Fibroblast of lung (primary cell): Measurements from ENCODE around the gene SLC5A6. TPM values are rescaled to one million over a fixed set of nuclear protein-coding genes. Genes with fewer than 3 reads are reported as not detected.

Experiments used
- DNase-seq, 2 donors: peaks; one replicate each; pipeline versions ENCODE4 v3.0.0 to v3.0.0-alpha.2; 2010; ENCODE audit warnings: low read depth in 2 of 2
- H2AFZ ChIP-seq: 2 replicates; pipeline ENCODE4 v1.5.1; 2012; ENCODE audit warnings: low read length, control low read depth, inconsistent platforms
- H3K27ac ChIP-seq: 2 replicates; pipeline ENCODE4 v1.5.1; 2011; ENCODE audit warnings: low read length, control low read depth; ENCODE audit not compliant: insufficient read depth
- H3K27me3 ChIP-seq: 2 replicates; pipeline ENCODE4 v1.5.1; 2011; ENCODE audit warnings: mild to moderate bottlenecking, low read length; ENCODE audit not compliant: control insufficient read depth, insufficient read depth
- H3K36me3 ChIP-seq: 2 replicates; pipeline ENCODE4 v1.5.1; 2011; ENCODE audit warnings: low read length; ENCODE audit not compliant: control insufficient read depth, insufficient read depth
- H3K4me1 ChIP-seq: 2 replicates; pipeline ENCODE4 v1.5.1; 2011; ENCODE audit warnings: low read length; ENCODE audit not compliant: control insufficient read depth, insufficient read depth; ENCODE audit errors: extremely low read depth
- H3K4me2 ChIP-seq: 2 replicates; pipeline ENCODE4 v1.5.1; 2011; ENCODE audit warnings: low read length, control low read depth; ENCODE audit not compliant: insufficient read depth; ENCODE audit errors: extremely low read depth
- H3K4me3 ChIP-seq, 4 experiments: fragments of 200-600 bp in 1 of 4; sonication (generic) in 1 of 4; replicated peaks in 1 of 4; 2 replicates each; pipeline ENCODE4 v1.5.1; 2011 to 2016; ENCODE audit warnings: low read length in 4 of 4, low read depth in 3 of 4, mild to moderate bottlenecking in 3 of 4, control low read depth in 2 of 4, inconsistent platforms in 1 of 4, mixed read lengths in 1 of 4; ENCODE audit not compliant: insufficient read depth in 1 of 4; ENCODE audit errors: control extremely low read depth in 1 of 4
- H3K79me2 ChIP-seq: 2 replicates; pipeline ENCODE4 v1.5.1; 2012; ENCODE audit warnings: mild to moderate bottlenecking, low read length, inconsistent platforms; ENCODE audit not compliant: control insufficient read depth, insufficient read depth
- H3K9ac ChIP-seq: 2 replicates; pipeline ENCODE4 v1.5.1; 2011; ENCODE audit warnings: mild to moderate bottlenecking, low read length, control low read depth; ENCODE audit not compliant: insufficient read depth
- H3K9me3 ChIP-seq: 2 replicates; pipeline ENCODE4 v1.5.1; 2012; ENCODE audit warnings: low read depth, low read length; ENCODE audit not compliant: control insufficient read depth, insufficient read depth
- H4K20me1 ChIP-seq: 2 replicates; pipeline ENCODE4 v1.5.1; 2011; ENCODE audit warnings: low read length; ENCODE audit not compliant: control insufficient read depth, insufficient read depth; ENCODE audit errors: extremely low read depth
- EZH2 ChIP-seq: IDR thresholded peaks from 2 replicates; pipeline ENCODE4 v1.5.1; 2012; ENCODE audit warnings: low read length, control low read depth, mild to moderate bottlenecking; ENCODE audit errors: missing control alignments
- polyA plus RNA-seq, 2 donors: library from polyadenylated mRNA; depleted of rRNA in 1 of 2; stranded (reverse) in 1 of 2; unstranded in 1 of 2; fragments of >200 nt; gene quantifications; 2 replicates each; pipeline ENCODE4 v1.2.1, GENCODE V29; 2011 to 2012; ENCODE audit warnings: missing spikeins in 1 of 2
- total RNA-seq: library from RNA; depleted of rRNA; stranded (reverse); fragments of >200 nt; gene quantifications from 2 replicates; pipeline ENCODE4 v1.2.1, GENCODE V29; 2014
- TF ChIP-seq, protein P1 (sequence below), 2 donors: IDR thresholded peaks in 1 of 2; conservative IDR thresholded peaks in 1 of 2; 1 replicate in 1 of 2; 2 replicates in 1 of 2; pipeline ENCODE4 v1.5.1; 2011 to 2012; ENCODE audit warnings: low read length in 2 of 2, control low read depth in 1 of 2, inconsistent platforms in 1 of 2, low read depth in 1 of 2, mild to moderate bottlenecking in 1 of 2

Gene SLC5A6
- total and polyA plus RNA-seq, 2 donors (not counting 1 experiment from before 2014, with no cell fraction given), result 11.5 to 13.9 TPM

GRCh38 chr2:27209621-27210401 is 2.3 kb downstream of the SLC5A6 start:
- H4K20me1 ChIP-seq, result no peaks in the 10 kb centered on the region
- no peak overlapping the region for H3K27ac ChIP-seq
- H3K4me1 ChIP-seq, result peaks cover 4% of the 10 kb centered on the region
- no peaks in the 10 kb centered on the region for H3K9me3 ChIP-seq
- DNase-seq, result peak in 1 of 2 donors; percentile 62
- H2AFZ ChIP-seq, result no peak overlapping the region
- H3K4me3 ChIP-seq, result no peak overlapping the region
- peaks cover 8% of the 10 kb centered on the region for H3K36me3 ChIP-seq
- no peak overlapping the region for H3K4me2 ChIP-seq
- H3K9ac ChIP-seq, result no peak overlapping the region
- H3K27me3 ChIP-seq, result no peaks in the 10 kb centered on the region
- peaks cover 6% of the 10 kb centered on the region for H3K79me2 ChIP-seq
- no peak for TF ChIP-seq EZH2
- TF ChIP-seq, protein P1, sequence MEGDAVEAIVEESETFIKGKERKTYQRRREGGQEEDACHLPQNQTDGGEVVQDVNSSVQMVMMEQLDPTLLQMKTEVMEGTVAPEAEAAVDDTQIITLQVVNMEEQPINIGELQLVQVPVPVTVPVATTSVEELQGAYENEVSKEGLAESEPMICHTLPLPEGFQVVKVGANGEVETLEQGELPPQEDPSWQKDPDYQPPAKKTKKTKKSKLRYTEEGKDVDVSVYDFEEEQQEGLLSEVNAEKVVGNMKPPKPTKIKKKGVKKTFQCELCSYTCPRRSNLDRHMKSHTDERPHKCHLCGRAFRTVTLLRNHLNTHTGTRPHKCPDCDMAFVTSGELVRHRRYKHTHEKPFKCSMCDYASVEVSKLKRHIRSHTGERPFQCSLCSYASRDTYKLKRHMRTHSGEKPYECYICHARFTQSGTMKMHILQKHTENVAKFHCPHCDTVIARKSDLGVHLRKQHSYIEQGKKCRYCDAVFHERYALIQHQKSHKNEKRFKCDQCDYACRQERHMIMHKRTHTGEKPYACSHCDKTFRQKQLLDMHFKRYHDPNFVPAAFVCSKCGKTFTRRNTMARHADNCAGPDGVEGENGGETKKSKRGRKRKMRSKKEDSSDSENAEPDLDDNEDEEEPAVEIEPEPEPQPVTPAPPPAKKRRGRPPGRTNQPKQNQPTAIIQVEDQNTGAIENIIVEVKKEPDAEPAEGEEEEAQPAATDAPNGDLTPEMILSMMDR (conservative IDR thresholded peaks at IDR 0.05 in 1 of 2, IDR thresholded peaks at IDR 0.05 in 1 of 2; ENCODE audit: low read depth in 1 of 2, low read length in 2 of 2), result no peak

DNA sequence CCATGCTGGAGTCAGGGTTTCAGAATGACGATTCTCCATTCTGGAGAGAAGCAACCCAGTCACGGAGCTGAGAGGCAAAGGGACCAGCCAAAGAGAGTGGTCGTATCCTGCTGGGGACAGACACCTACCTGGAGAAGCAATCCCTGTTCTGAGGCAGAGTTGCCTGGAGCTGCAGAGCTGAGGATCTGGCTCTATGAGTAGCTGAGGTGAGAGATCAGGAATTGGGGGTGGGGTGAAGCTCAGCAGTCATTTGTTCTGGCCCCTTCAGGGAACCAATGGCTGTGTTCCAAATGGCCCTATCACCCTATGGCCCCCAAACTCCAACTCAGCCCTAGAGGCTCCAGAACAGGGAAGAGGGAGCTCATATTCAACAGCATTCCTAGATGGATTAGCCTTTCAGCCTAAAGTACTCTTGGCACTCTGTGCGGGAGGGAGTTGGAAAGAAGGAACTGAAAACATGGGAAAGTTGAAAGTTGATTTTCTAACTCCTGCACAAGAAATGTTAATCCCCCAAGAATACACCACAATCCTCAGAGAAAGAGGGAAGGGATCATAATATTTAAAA is 3.5 kb downstream of the SLC5A6 start:
- no peak for DNase-seq
- H3K4me3 ChIP-seq, result no peak overlapping the region
- H3K9me3 ChIP-seq, result no peaks in the 10 kb centered on the region
- no peak overlapping the region for H3K27ac ChIP-seq
- no peak overlapping the region for H3K4me2 ChIP-seq
- H3K36me3 ChIP-seq, result peaks cover 8% of the 10 kb centered on the region
- no peaks in the 10 kb centered on the region for H4K20me1 ChIP-seq
- no peaks in the 10 kb centered on the region for H3K27me3 ChIP-seq
- no peak overlapping the region for H3K9ac ChIP-seq
- peaks cover 4% of the 10 kb centered on the region for H3K4me1 ChIP-seq
- H2AFZ ChIP-seq, result no peak overlapping the region
- H3K79me2 ChIP-seq, result peaks cover 5% of the 10 kb centered on the region
- no peak for TF ChIP-seq EZH2
- TF ChIP-seq, protein P1 (conservative IDR thresholded peaks at IDR 0.05 in 1 of 2, IDR thresholded peaks at IDR 0.05 in 1 of 2; ENCODE audit: low read depth in 1 of 2, low read length in 2 of 2), result no peak

DNA sequence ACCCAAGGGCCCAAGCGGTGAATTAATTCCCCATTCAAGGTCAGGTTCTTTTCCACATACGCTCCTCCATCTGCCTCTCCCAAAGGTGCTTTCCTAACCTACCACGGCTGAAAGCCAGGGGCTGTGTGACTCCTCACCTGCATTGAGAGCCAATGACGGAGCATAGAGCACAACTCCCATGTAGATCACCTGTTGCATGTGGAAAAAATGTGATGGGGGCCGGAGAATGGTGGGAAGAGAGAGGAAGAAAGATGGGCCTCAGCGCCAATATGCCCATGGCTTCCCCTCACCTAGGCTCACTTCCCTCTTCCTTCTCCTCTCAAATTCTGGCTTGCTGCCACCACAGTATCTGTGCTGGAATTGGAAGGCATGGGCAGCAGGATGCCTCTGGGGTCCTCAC is 5.7 kb downstream of the SLC5A6 start:
- H3K9ac ChIP-seq, result no peak overlapping the region
- no peak overlapping the region for H3K4me3 ChIP-seq
- H3K4me2 ChIP-seq, result no peak overlapping the region
- H3K79me2 ChIP-seq, result no peaks in the 10 kb centered on the region
- no peaks in the 10 kb centered on the region for H3K27me3 ChIP-seq
- TF ChIP-seq, protein P1 (conservative IDR thresholded peaks at IDR 0.05 in 1 of 2, IDR thresholded peaks at IDR 0.05 in 1 of 2; ENCODE audit: low read depth in 1 of 2, low read length in 2 of 2), result no peak
- TF ChIP-seq EZH2, result no peak
- H4K20me1 ChIP-seq, result no peaks in the 10 kb centered on the region
- H2AFZ ChIP-seq, result no peak overlapping the region
- peaks cover 13% of the 10 kb centered on the region for H3K36me3 ChIP-seq
- no peaks in the 10 kb centered on the region for H3K4me1 ChIP-seq
- H3K9me3 ChIP-seq, result no peaks in the 10 kb centered on the region
- no peak for DNase-seq
- no peak overlapping the region for H3K27ac ChIP-seq
